ENCODE data around the gene MEGF6.

Gene MEGF6

GRCh38 chr1:3443807-3444206 lies 167.5 kb downstream of the MEGF6 start:
- Histone ChIP-seq H3K4me2 (ENCODE audit: low read length) (no peak overlapping the region), H3K4me3 (ENCODE audit: low read length) (no peak overlapping the region), H4K20me1 (ENCODE audit: insufficient read depth, low read length) (no peaks in the 10 kb centered on the region), H3K4me1 (ENCODE audit: low read length) (no peaks in the 10 kb centered on the region), H2AFZ (ENCODE audit: low read depth, low read length) (no peak overlapping the region), H3K9me3 (ENCODE audit: insufficient read depth, low read length) (no peaks in the 10 kb centered on the region), H3K36me3 (replicated peaks; ENCODE audit: low read depth, low read length) (no peaks in the 10 kb centered on the region), H3K27me3 (ENCODE audit: low read depth, low read length) (no peaks in the 10 kb centered on the region), H3K9ac (ENCODE audit: low read length) (no peak overlapping the region), H3K79me2 (ENCODE audit: low read length) (no peaks in the 10 kb centered on the region), H3K27ac (ENCODE audit: low read length) (no peak overlapping the region)
- no peak for TF ChIP-seq CTCF (IDR thresholded peaks at IDR 0.05; ENCODE audit: low read depth, low read length)
- TF ChIP-seq EZH2phosphoT487 (IDR thresholded peaks at IDR 0.05; ENCODE audit: low read depth), result no peak

- Histone ChIP-seq H4K20me1 (ENCODE audit: insufficient read depth, low read length) (no peaks in the 10 kb centered on the region), H3K79me2 (ENCODE audit: low read length) (no peaks in the 10 kb centered on the region), H3K36me3 (replicated peaks; ENCODE audit: low read depth, low read length) (no peaks in the 10 kb centered on the region), H3K9me3 (ENCODE audit: insufficient read depth, low read length) (no peaks in the 10 kb centered on the region), H3K4me1 (ENCODE audit: low read length) (no peaks in the 10 kb centered on the region), H2AFZ (ENCODE audit: low read depth, low read length) (no peak overlapping the region), H3K9ac (ENCODE audit: low read length) (no peak overlapping the region), H3K27me3 (ENCODE audit: low read depth, low read length) (no peaks in the 10 kb centered on the region), H3K4me3 (ENCODE audit: low read length) (no peak overlapping the region), H3K4me2 (ENCODE audit: low read length) (no peak overlapping the region), H3K27ac (ENCODE audit: low read length) (no peak overlapping the region)
- no peak for TF ChIP-seq CTCF (IDR thresholded peaks at IDR 0.05; ENCODE audit: low read depth, low read length)
- TF ChIP-seq EZH2phosphoT487 (IDR thresholded peaks at IDR 0.05; ENCODE audit: low read depth), result no peak
These were observed 168.4 kb downstream of the MEGF6 start for GRCh38 chr1:3442901-3443300.

GRCh38 chr1:3442331-3442730 lies 169.0 kb downstream of the MEGF6 start:
- Histone ChIP-seq H3K27ac (ENCODE audit: low read length) (no peak overlapping the region), H3K27me3 (ENCODE audit: low read depth, low read length) (no peaks in the 10 kb centered on the region), H3K4me1 (ENCODE audit: low read length) (no peaks in the 10 kb centered on the region), H4K20me1 (ENCODE audit: insufficient read depth, low read length) (no peaks in the 10 kb centered on the region), H3K36me3 (replicated peaks; ENCODE audit: low read depth, low read length) (no peaks in the 10 kb centered on the region), H2AFZ (ENCODE audit: low read depth, low read length) (no peak overlapping the region), H3K4me2 (ENCODE audit: low read length) (no peak overlapping the region), H3K9me3 (ENCODE audit: insufficient read depth, low read length) (no peaks in the 10 kb centered on the region), H3K4me3 (ENCODE audit: low read length) (no peak overlapping the region), H3K79me2 (ENCODE audit: low read length) (no peaks in the 10 kb centered on the region), H3K9ac (ENCODE audit: low read length) (no peak overlapping the region)
- TF ChIP-seq EZH2phosphoT487 (IDR thresholded peaks at IDR 0.05; ENCODE audit: low read depth) (no peak), CTCF (IDR thresholded peaks at IDR 0.05; ENCODE audit: low read depth, low read length) (no peak)

GRCh38 chr1:3441880-3442279 lies 169.4 kb downstream of the MEGF6 start:
- no peak overlapping the region for H3K4me2 ChIP-seq (ENCODE audit: low read length)
- H3K4me1 ChIP-seq (ENCODE audit: low read length), result no peaks in the 10 kb centered on the region
- H3K79me2 ChIP-seq (ENCODE audit: low read length), result no peaks in the 10 kb centered on the region
- H3K4me3 ChIP-seq (ENCODE audit: low read length), result no peak overlapping the region
- no peaks in the 10 kb centered on the region for H4K20me1 ChIP-seq (ENCODE audit: insufficient read depth, low read length)
- H3K9ac ChIP-seq (ENCODE audit: low read length), result no peak overlapping the region
- H2AFZ ChIP-seq (ENCODE audit: low read depth, low read length), result no peak overlapping the region
- no peaks in the 10 kb centered on the region for H3K9me3 ChIP-seq (ENCODE audit: insufficient read depth, low read length)
- no peaks in the 10 kb centered on the region for H3K27me3 ChIP-seq (ENCODE audit: low read depth, low read length)
- no peak overlapping the region for H3K27ac ChIP-seq (ENCODE audit: low read length)
- TF ChIP-seq CTCF (IDR thresholded peaks at IDR 0.05; ENCODE audit: low read depth, low read length), result no peak
- no peak for TF ChIP-seq EZH2phosphoT487 (IDR thresholded peaks at IDR 0.05; ENCODE audit: low read depth)
- no peaks in the 10 kb centered on the region for H3K36me3 ChIP-seq (replicated peaks; ENCODE audit: low read depth, low read length)

All from OCI-LY3 (cell line).